GM19468 (cell line): ENCODE results near the gene RNF217.
"Not testable (repeated sequence)": the region's sequence is repeated elsewhere in the genome, so short reads cannot be mapped to it uniquely, and the experiment has no call there.

Experiments
- ATAC-seq: cut with Tn5 transposase; IDR thresholded peaks from one replicate; pipeline ENCODE4 v1.9.1; 2021; ENCODE audit warnings: mild to moderate bottlenecking, moderate library complexity, moderate number of reproducible peaks; ENCODE audit not compliant: unreplicated experiment; ENCODE audit errors: extremely low read depth

The RNF217 gene

DNA sequence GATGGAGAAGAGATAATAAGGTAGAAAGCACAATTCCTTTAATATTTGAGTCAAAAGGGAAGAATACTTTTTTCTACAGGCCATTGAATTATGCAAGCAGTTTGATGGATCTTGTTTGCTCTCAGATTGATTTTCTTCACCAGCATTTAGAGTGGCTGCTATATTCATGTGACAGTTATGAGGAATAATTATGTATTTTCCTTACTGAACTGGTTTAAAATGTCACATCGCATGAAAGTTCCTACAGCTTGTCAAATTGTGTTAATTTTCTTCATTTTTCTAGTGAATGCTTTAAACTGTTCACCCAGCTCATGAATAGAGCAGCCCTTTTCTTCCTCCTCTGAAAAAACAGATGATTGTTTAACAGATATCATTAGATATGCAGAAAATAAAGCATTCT lies 153.9 kb downstream of the RNF217 start:
- no peak for ATAC-seq

DNA sequence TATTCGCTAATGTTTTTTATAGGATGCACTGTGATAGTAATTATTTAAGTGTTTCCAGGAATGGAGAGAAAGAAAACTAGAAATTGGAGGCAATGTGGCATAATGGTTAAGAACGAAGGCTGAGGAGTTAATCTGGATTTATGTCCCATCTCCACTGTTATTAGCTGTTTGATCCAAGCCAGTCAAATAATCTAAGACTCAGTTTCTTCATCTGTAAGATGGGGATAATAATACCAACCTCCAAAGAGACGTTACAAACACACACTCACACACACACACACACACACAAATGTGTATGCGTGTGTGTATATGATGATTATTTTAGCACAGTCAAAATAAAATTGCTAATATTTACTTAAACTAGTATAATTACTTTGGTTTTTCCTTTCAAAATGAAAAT lies 154.5 kb downstream of the RNF217 start:
- ATAC-seq, result no peak

DNA sequence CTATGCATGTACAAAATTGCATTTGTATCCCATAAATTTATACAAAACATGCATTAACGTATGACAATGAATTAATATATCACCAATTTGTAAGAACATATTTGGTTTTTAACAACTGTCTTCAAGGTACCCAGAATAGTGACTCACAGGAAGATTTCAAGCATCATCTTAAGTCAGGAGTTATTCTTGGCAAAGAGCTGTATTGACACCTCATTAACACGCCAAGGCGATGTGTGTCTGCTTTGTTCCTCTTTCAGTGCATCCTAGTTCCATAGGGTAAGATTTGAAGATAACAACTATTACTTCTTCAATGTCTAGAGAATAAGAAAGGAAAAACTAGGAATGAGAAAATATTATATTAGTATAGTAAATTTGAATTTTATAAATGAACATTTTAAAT lies 155.6 kb downstream of the RNF217 start:
- no peak for ATAC-seq

DNA sequence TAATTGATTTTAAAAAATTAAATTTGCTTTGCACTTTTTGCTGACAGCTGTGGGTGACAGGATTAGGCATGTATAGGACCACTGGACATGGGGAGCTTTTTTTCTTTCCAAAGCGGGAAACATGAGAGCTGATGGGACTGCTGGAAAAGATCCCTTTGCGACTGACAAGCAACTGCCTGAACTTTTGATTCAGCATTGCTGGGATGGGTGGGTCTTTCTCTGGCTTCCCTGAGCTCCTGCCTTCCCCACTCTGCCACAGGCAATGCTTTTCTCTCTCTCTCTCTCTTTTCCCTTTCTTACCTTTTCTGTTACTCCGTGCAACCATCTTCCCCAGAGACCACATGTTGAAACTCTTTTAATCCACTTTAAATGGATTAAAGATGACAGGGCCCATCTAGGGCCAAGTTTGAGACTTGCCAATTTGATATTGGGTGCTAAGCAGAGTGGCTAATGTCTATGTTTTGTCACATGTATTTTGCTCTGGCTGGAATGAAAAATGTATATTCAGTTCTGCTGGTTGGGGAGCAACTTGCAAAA lies 157.9 kb downstream of the RNF217 start:
- ATAC-seq, result no peak

DNA sequence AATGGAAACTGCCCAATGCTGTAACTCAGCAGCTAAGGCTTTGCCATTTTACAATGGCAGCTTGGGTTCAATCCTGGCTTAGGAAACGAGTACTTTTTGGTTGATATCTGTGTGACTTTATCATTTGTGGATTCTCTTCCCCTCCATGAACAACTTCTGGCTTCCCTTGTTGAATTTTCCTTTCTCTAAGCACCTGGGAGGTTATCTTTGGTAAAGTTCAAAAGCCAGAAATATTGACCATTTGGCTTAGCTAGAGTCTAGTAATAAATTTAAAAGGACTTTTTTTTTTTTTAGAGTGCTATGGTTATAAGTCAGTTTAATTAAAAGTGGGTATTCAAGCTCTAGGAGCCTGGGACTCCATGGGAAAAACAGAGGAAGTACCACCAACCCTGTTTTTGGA lies 159.7 kb downstream of the RNF217 start:
- no peak for ATAC-seq

DNA sequence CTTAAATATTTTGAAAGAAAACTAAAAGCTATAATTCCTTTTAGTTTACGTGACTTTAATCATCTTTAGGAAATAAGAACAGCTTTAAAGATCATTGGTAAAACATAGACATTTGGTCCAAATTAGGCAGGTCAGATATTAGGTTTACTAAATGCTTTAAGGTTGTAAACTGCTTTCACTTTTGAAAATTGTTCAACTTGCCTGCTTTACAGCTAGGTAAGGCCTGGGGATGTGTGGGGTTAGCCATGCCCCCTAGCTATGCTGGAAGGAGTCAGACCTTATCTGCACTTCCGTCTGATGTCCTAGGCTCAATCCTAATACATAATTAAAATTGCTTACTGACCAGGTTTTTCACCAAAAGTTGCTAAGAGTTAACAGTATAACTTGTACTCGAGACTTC lies 160.8 kb downstream of the RNF217 start:
- ATAC-seq, result no peak

DNA sequence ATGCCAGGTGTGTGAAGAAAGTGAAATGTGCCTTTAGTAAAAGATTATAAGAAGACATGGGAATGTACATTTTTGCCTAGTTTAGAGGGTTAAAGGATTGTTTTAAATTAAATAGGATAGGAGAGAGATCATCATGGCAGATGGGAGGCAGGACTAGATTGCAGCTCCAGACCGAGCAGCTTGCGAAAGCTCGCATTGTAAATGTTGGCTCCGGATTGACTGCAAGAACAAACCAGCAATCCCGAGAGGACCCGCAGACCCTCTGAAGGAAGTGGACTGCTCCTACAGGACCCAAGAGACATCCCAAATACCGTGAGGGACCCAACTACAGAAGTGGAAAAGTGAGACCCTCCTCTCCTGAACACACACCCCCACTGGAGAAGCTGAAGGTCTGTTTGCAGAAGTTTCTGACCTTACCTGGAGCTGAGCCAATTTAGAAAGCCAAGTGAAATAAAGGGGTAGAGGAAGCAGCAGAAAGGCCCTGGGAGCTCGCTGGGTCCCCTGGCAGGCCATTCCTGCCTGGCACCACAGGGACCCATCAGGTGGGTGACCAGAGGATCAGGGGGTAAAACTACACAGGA lies 161.3 kb downstream of the RNF217 start:
- no peak for ATAC-seq

DNA sequence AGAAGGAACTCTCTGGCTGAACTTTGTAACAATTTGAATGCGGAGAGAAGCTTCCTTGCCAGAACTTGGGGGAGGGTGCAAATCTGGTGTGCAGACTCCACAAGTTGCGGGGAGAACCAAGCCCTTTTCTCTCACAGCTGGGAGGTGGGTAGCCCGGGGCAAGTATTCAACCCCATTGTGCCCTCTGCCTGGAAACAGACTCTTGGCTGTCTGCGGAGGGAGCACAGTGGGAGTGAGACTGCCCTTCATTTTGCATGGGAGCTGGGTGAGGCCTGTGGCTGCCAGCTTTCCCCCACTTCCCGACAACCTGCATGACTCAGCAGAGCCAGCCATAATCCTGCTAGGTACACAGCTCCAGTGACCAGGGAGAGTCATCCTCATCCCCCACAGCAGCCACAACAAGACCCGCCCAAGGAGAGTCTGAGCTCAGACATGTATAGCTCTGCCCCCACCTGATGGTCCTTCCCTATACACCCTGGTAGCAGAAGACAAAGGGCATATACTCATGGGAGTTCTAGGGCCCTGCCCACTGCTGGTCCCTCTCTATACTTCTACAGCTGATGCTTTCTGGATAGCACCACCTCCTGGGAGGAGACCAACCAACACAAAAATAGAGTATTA lies 161.9 kb downstream of the RNF217 start:
- no peak for ATAC-seq

DNA sequence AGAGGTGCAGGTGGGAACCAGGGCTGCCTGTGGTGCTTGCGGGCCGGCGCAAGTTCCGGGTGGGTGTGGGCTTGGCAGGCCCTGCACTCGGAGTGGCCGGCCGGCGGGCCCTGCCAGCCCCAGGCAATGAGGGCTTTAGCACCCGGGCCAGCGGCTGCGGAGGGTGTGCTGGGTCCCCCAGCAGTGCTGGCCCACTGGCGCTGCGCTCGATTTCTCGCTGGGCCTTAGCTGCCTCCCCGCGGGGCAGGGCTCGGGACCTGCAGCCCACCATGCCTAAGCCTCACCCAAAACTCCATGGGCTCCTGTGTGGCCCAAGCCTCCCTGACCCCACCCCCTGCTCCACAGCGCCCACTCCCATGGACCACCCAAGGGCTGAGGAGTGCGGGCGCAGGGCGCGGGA lies 163.6 kb downstream of the RNF217 start:
- ATAC-seq, result not testable (repeated sequence)

DNA sequence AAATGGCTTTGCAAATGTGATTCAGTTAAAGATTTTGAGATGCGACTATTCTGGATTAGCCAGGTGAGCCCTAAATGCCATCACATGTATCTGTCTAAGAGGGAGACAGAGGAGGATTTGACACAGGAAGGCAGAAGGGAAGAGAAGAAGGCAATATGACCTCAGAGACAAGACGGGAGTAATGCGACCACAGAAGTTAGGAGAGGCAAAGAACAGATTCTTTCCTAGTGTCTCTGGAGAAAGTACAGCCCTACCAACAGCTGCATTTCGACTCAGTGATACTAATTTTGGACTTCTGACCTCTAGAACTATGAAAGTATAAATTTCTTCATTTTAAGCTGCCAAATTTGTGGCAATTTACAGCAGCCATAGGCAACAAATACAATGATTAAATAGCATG lies 167.1 kb downstream of the RNF217 start:
- no peak for ATAC-seq

DNA sequence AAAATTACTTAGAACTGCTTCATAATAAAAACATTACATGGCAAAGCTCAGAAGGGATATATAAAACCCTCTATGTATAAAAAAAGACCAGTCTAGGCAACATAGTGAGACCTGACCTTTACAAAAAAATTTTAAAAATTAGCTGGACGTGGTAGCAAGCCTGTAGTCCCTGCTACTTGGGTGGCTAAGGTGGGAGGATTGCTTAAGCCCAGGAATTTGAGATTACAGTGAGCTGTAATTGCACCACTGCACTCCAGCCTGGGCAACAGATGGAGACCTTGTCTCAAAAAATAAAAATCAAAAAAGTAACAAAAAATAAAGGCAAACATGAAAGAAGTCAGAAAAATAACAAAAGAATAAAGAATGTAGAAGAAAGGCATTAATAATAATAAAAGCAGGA lies 169.8 kb downstream of the RNF217 start:
- no peak for ATAC-seq

DNA sequence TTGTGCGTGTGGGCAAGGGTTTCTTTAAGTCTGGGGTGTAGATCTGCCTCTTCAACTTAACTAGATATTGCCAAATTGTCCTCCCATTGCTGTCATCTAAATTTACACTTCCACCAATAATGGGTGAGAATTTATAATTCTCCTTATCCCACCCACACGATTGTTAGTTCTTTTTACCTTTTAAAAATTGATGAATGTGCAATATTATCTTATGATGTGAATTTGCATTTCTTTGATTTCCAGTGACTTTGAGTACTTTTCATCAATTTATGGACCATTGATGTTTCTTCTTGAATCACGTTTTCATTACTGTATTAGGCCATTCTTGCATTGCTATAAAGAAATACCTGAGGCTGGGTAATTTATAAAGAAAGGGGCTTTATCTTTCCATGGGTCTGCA lies 174.1 kb downstream of the RNF217 start:
- no peak for ATAC-seq

DNA sequence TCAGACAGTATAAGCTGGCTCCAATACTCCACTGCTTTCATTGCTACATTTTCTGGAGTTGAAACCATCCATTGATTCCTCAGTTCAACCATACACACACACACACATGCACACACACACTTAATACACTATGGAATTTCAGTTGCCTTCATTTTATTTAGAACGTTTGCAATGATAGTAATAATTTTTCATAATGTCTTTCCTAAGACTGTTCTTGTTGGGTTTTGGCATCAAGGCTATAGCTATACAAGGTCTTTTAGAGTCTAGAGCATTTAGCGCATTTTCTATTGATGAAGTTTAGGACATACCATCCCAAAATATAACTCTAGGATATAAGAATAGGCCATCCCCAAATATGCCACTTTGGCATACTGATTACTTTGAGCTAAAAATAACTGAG lies 175.8 kb downstream of the RNF217 start:
- ATAC-seq, result no peak

DNA sequence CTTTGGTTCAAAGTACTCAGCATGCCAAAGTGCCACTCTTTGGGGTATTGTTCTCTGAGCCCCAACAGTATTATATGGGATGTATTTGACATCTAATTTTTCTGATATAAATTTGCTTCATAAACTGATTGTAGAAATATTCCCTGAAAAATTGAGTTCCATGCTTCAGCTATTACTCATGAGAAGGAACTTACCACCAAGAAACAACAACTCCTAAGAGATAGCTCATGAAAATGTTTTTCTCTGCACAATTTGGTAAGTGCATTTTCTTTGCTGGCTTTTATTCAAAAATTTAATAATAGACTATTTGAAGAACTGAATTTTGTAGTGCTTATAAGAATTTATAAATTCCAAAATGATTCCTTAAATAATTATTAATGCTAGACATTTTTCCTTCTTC lies 178.6 kb downstream of the RNF217 start:
- no peak for ATAC-seq
